ENCODE results near the gene ZGPAT.
"Not testable (repeated sequence)": the region's sequence is repeated elsewhere in the genome, so short reads cannot be mapped to it uniquely, and the experiment has no call there.

The ZGPAT gene

GRCh38 chr20:63703471-63703975 is 4.3 kb upstream of the ZGPAT start:
- DNase-seq, result no peak

- no peak for DNase-seq
Measured at GRCh38 chr20:63703976-63704748, 3.7 kb upstream of the ZGPAT start.

GRCh38 chr20:63704749-63705117 is 3.1 kb upstream of the ZGPAT start:
- no peak for DNase-seq

GRCh38 chr20:63705232-63706026 is 2.4 kb upstream of the ZGPAT start:
- DNase-seq, result no peak

GRCh38 chr20:63706027-63706695 is 1.7 kb upstream of the ZGPAT start:
- DNase-seq, result no peak

- DNase-seq, result no peak
Measured at GRCh38 chr20:63706852-63707557, 834 bp upstream of the ZGPAT start.

- DNase-seq, result no peak
Measured at GRCh38 chr20:63708301-63709148, 686 bp downstream of the ZGPAT start.

- DNase-seq, result no peak
Measured at GRCh38 chr20:63709149-63709527, 1.3 kb downstream of the ZGPAT start.

- DNase-seq, result no peak
Measured at GRCh38 chr20:63711085-63711645, 3.3 kb downstream of the ZGPAT start.

- DNase-seq, result no peak
Measured at GRCh38 chr20:63712191-63712590, 4.4 kb downstream of the ZGPAT start.

- no peak for DNase-seq
Measured at GRCh38 chr20:63714858-63715257, 7.0 kb downstream of the ZGPAT start.

- DNase-seq, result no peak
Measured at GRCh38 chr20:63718996-63719395, 11.2 kb downstream of the ZGPAT start.

- DNase-seq, result not testable (repeated sequence)
Measured at GRCh38 chr20:63722967-63723622, 15.3 kb downstream of the ZGPAT start.

- DNase-seq, result not testable (repeated sequence)
Measured at GRCh38 chr20:63730189-63730733, 22.4 kb downstream of the ZGPAT start.

- no peak for DNase-seq
Measured at GRCh38 chr20:63731410-63731809, 23.6 kb downstream of the ZGPAT start.

- DNase-seq, result no peak
Measured at GRCh38 chr20:63732118-63733095, 24.6 kb downstream of the ZGPAT start.

- no peak for DNase-seq
Measured at GRCh38 chr20:63733117-63733516, 25.3 kb downstream of the ZGPAT start.

- no peak for DNase-seq
Measured at GRCh38 chr20:63733579-63734081, 25.8 kb downstream of the ZGPAT start.
